Peyer's patch (tissue), 4 donors: ENCODE data around the gene OR1I1. TPM values are rescaled to one million over a fixed set of nuclear protein-coding genes. Genes with fewer than 3 reads are reported as not detected.

Source experiments
- DNase-seq, 3 donors: peaks; one replicate each; pipeline ENCODE4 v3.0.0-alpha.2; 2017 to 2019
- H3K27ac ChIP-seq, 4 donors: fragments of 200-600 bp; sonication (generic); one replicate each; pipeline ENCODE4 v1.5.1; 2016 to 2019
- H3K27me3 ChIP-seq, 2 donors: fragments of 200-600 bp; sonication (generic); one replicate each; pipeline ENCODE4 v1.5.1; 2019
- H3K36me3 ChIP-seq, 3 donors: fragments of 200-600 bp; sonication (generic); one replicate each; pipeline ENCODE4 v1.5.1; 2016 to 2019
- H3K4me1 ChIP-seq, 4 donors: fragments of 200-600 bp; sonication (generic); one replicate each; pipeline ENCODE4 v1.5.1; 2016 to 2019
- H3K4me3 ChIP-seq, 4 donors: fragments of 200-600 bp; sonication (generic); 1 replicate in 3 of 4; 2 replicates in 1 of 4; pipeline ENCODE4 v1.5.1; 2016 to 2019; ENCODE audit warnings: mild to moderate bottlenecking in 1 of 4
- H3K9me3 ChIP-seq, 4 donors: fragments of 200-600 bp; sonication (generic); one replicate each; pipeline ENCODE4 v1.5.1; 2016 to 2019; ENCODE audit warnings: mild to moderate bottlenecking in 1 of 4
- POLR2A ChIP-seq, 2 donors: fragments of 450-650 bp; IDR thresholded peaks; one replicate each; pipeline ENCODE4 v1.5.1; 2017; ENCODE audit warnings: antibody characterized with exemption in 2 of 2, mild to moderate bottlenecking in 2 of 2, moderate library complexity in 2 of 2
- total RNA-seq, 4 donors: library from RNA; depleted of rRNA; stranded (reverse); fragments of >200 nt; gene quantifications; one replicate each; pipeline ENCODE4 v1.1.0, GENCODE V29; 2016
- TF ChIP-seq, protein P1 (sequence below), 6 experiments: fragments of 450-650 bp in 4 of 6; fragments of 200-600 bp in 2 of 6; sonication (generic) in 1 of 6; IDR thresholded peaks; one replicate each; pipeline ENCODE4 v1.5.1; 2017 to 2019; ENCODE audit warnings: antibody characterized with exemption in 6 of 6, mild to moderate bottlenecking in 3 of 6, moderate library complexity in 1 of 6

Gene OR1I1
- total RNA-seq, 4 donors from 2014 or later: not detected

GRCh38 chr19:15136234-15136954, 54.4 kb downstream of the OR1I1 start:
- TF ChIP-seq, protein P1, sequence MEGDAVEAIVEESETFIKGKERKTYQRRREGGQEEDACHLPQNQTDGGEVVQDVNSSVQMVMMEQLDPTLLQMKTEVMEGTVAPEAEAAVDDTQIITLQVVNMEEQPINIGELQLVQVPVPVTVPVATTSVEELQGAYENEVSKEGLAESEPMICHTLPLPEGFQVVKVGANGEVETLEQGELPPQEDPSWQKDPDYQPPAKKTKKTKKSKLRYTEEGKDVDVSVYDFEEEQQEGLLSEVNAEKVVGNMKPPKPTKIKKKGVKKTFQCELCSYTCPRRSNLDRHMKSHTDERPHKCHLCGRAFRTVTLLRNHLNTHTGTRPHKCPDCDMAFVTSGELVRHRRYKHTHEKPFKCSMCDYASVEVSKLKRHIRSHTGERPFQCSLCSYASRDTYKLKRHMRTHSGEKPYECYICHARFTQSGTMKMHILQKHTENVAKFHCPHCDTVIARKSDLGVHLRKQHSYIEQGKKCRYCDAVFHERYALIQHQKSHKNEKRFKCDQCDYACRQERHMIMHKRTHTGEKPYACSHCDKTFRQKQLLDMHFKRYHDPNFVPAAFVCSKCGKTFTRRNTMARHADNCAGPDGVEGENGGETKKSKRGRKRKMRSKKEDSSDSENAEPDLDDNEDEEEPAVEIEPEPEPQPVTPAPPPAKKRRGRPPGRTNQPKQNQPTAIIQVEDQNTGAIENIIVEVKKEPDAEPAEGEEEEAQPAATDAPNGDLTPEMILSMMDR (IDR thresholded peaks at IDR 0.05): no peak
- TF ChIP-seq POLR2A (IDR thresholded peaks at IDR 0.05): no peak
- Histone ChIP-seq H3K9me3 (no peaks in the 10 kb centered on the region), H3K27me3 (no peaks in the 10 kb centered on the region), H3K36me3 (no peaks in the 10 kb centered on the region), H3K4me3 (no peak overlapping the region), H3K27ac (no peak overlapping the region), H3K4me1 (no peaks in the 10 kb centered on the region)
- no peak for DNase-seq

DNA sequence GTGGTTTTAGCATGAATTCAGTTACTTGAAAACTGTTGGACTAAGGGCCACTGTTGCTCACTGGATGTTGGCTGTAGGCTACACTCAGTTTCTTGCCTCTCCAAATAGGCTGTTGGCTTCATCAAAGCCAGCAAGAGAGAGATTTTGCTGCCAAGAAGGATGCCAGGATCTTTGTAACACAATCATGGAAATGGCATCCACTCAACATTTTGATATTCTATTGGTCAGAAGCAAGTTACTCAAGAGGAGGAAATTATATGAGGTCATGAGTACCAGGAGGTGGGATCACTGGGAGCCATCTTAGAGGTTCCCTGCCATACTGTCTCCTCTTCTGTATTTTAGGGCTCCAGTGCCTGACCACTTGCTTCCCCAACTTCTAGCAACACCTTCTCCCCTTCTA, 55.8 kb downstream of the OR1I1 start:
- no peak for DNase-seq
- TF ChIP-seq POLR2A (IDR thresholded peaks at IDR 0.05): no peak
- TF ChIP-seq, protein P1 (IDR thresholded peaks at IDR 0.05): no peak
- Histone ChIP-seq H3K27me3 (no peaks in the 10 kb centered on the region), H3K36me3 (no peaks in the 10 kb centered on the region), H3K4me3 (no peak overlapping the region), H3K4me1 (no peaks in the 10 kb centered on the region), H3K9me3 (no peaks in the 10 kb centered on the region), H3K27ac (no peak overlapping the region)

DNA sequence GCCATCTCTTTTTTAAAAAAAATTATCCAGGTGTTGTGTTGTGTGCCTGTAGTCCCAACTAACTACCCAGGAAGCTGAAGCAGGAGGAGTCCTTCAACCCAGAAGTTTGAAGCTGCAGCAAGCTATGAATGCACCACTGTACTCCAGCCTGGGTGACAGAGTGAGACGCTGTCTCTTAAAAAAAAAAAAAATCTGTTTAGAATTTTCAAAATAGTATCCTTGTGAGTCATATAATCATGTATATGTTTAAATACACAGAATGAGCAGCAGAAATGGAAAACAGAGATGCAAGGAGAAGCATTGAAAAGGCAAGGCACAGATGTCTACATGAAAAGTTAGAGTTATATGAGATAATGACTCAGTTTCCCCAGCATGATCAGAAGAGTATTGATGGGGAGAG, 56.4 kb downstream of the OR1I1 start:
- Histone ChIP-seq H3K4me3 (no peak overlapping the region), H3K4me1 (no peaks in the 10 kb centered on the region), H3K36me3 (no peaks in the 10 kb centered on the region), H3K27ac (no peak overlapping the region), H3K9me3 (no peaks in the 10 kb centered on the region), H3K27me3 (no peaks in the 10 kb centered on the region)
- no peak for DNase-seq
- TF ChIP-seq, protein P1 (IDR thresholded peaks at IDR 0.05): no peak
- no peak for TF ChIP-seq POLR2A (IDR thresholded peaks at IDR 0.05)

- no peak overlapping the region for H3K4me3 ChIP-seq
- no peaks in the 10 kb centered on the region for H3K9me3 ChIP-seq
- H3K36me3 ChIP-seq: no peaks in the 10 kb centered on the region
- no peaks in the 10 kb centered on the region for H3K27me3 ChIP-seq
- no peaks in the 10 kb centered on the region for H3K4me1 ChIP-seq
- no peak overlapping the region for H3K27ac ChIP-seq
- no peak for DNase-seq
- TF ChIP-seq, protein P1 (IDR thresholded peaks at IDR 0.05): no peak
- TF ChIP-seq POLR2A (IDR thresholded peaks at IDR 0.05): no peak
Observed at GRCh38 chr19:15141143-15141542, 59.1 kb downstream of the OR1I1 start.

DNA sequence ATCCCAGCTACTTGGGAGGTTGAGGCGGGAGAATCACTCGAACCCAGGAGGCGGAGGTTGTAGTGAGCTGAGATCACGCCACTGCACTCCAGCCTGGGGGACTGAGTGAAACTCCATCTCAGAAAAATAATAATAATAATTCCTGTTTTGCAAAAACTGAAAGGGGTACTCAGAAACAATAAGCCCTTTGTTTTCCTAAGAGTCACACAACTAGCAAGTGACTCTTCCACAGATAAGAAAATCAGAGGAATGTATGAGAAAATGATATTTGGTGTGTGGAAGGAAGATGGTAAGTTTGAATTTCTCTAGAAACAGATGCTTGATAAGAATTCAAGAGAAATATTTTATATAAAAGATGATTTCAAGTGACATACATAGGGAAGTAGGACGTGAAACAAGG, 60.3 kb downstream of the OR1I1 start:
- no peak for TF ChIP-seq POLR2A (IDR thresholded peaks at IDR 0.05)
- TF ChIP-seq, protein P1 (IDR thresholded peaks at IDR 0.05): no peak
- Histone ChIP-seq H3K36me3 (no peaks in the 10 kb centered on the region), H3K27me3 (no peaks in the 10 kb centered on the region), H3K4me1 (no peaks in the 10 kb centered on the region), H3K27ac (no peak overlapping the region), H3K4me3 (no peak overlapping the region), H3K9me3 (no peaks in the 10 kb centered on the region)
- DNase-seq: no peak

Other genes starting within 250 kb of the OR1I1 start
- not detected for gene OR7A5, start 247.0 kb upstream of the OR1I1 start, total RNA-seq
- gene OR7C1, start 247.0 kb upstream of the OR1I1 start, total RNA-seq: not detected
- not detected for gene OR7A10, start 233.3 kb upstream of the OR1I1 start, total RNA-seq
- not detected for gene OR7A17, start 196.1 kb upstream of the OR1I1 start, total RNA-seq
- not detected for gene OR7C2, start 140.7 kb upstream of the OR1I1 start, total RNA-seq
- gene SLC1A6, start 102.3 kb upstream of the OR1I1 start, total RNA-seq: not detected
- not detected for gene CASP14, start 32.7 kb upstream of the OR1I1 start, total RNA-seq
- gene SYDE1, start 25.2 kb downstream of the OR1I1 start, total RNA-seq: 1 to 10 TPM; 2.3 to 7.4 (median 6.2) TPM
- gene NOTCH3, start 118.8 kb downstream of the OR1I1 start, total RNA-seq: 10 to 100 TPM in 2 of 4 donors, 1 to 10 TPM in 2; 2.6 to 16.5 (median 8.9) TPM
- gene EPHX3, start 150.2 kb downstream of the OR1I1 start, total RNA-seq: not detected